Skeletal muscle tissue (tissue), 4 donors: ENCODE data around the gene JMJD7. TPM values are rescaled to one million over a fixed set of nuclear protein-coding genes. Genes with fewer than 3 reads are reported as not detected.

ENCODE experiments used
- H3K27ac ChIP-seq: one replicate; pipeline ENCODE4 v1.7.0; 2013; ENCODE audit warnings: mild to moderate bottlenecking, low read depth, low read length, inconsistent platforms
- H3K27me3 ChIP-seq, 3 donors: one replicate each; pipeline ENCODE4 v1.7.0; 2013; ENCODE audit warnings: low read length in 3 of 3; ENCODE audit not compliant: control insufficient read depth in 3 of 3, insufficient read depth in 3 of 3
- H3K36me3 ChIP-seq, 3 donors: one replicate each; pipeline ENCODE4 v1.7.0; 2013; ENCODE audit warnings: low read length in 3 of 3; ENCODE audit not compliant: control insufficient read depth in 3 of 3, insufficient read depth in 3 of 3
- H3K4me1 ChIP-seq, 3 donors: one replicate each; pipeline ENCODE4 v1.7.0; 2013; ENCODE audit warnings: low read length in 3 of 3, mild to moderate bottlenecking in 3 of 3; ENCODE audit not compliant: control insufficient read depth in 3 of 3, insufficient read depth in 3 of 3
- H3K4me3 ChIP-seq, 3 donors: one replicate each; pipeline ENCODE4 v1.7.0; 2013; ENCODE audit warnings: low read length in 3 of 3
- H3K9ac ChIP-seq, 3 donors: one replicate each; pipeline ENCODE4 v1.7.0; 2013; ENCODE audit warnings: low read length in 3 of 3, mild to moderate bottlenecking in 3 of 3, moderate library complexity in 2 of 3, low read depth in 1 of 3
- H3K9me3 ChIP-seq, 3 donors: one replicate each; pipeline ENCODE4 v1.7.0; 2013; ENCODE audit warnings: low read length in 3 of 3; ENCODE audit not compliant: control insufficient read depth in 3 of 3
- total RNA-seq: library from RNA; depleted of rRNA; stranded (reverse); fragments of >200 nt; gene quantifications from one replicate; pipeline ENCODE4 v1.2.3, GENCODE V29; 2014
- donor health status: Osteomylitis.

The JMJD7 gene
- total RNA-seq, 1 donor from 2014 or later = 1.0 TPM

DNA sequence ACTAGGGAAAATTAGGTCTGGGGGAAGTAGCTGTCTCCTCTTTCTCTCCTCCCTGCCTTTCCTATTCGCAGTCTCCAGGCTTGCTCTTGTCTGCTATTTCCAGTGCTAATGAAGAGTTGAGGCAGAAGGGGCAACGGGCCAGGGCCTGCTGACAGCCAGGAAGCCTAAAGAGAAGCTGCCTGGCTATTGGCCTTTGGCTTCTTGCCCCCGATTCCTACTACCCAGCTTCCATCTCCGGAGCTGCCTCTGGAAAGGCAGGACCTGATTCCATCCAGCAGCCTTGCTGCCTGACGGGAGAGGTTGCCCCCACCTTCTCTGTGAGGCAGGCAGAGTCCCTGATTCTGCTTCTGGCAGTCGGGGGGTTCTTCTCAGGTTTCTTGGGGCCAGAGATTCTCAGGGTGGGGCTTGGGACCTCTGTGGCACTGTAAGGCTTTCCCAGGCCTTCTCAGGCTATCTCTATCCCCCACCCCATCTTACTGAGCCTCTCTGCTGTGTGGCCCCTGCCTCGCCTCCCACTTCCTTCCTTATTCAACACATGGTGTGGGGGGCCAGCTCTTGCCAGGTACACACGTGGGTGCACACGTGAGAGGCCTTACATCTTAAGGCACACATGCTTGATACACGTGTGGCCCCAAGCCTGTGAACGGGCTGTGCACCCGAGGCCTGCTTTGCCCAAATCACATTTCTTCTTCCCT, 18.2 kb upstream of the JMJD7 start:
- Histone ChIP-seq H3K9ac (peak overlapping the region in 1 of 3 donors; percentile 3), H3K36me3 (peaks cover 13 to 23% (median 20%) of the 10 kb centered on the region in 3 donors), H3K4me1 (peaks cover 0 to 12% (median 2%) of the 10 kb centered on the region in 3 donors), H3K9me3 (no peaks in the 10 kb centered on the region), H3K27me3 (no peaks in the 10 kb centered on the region), H3K4me3 (no peak overlapping the region), H3K27ac (no peak overlapping the region)

DNA sequence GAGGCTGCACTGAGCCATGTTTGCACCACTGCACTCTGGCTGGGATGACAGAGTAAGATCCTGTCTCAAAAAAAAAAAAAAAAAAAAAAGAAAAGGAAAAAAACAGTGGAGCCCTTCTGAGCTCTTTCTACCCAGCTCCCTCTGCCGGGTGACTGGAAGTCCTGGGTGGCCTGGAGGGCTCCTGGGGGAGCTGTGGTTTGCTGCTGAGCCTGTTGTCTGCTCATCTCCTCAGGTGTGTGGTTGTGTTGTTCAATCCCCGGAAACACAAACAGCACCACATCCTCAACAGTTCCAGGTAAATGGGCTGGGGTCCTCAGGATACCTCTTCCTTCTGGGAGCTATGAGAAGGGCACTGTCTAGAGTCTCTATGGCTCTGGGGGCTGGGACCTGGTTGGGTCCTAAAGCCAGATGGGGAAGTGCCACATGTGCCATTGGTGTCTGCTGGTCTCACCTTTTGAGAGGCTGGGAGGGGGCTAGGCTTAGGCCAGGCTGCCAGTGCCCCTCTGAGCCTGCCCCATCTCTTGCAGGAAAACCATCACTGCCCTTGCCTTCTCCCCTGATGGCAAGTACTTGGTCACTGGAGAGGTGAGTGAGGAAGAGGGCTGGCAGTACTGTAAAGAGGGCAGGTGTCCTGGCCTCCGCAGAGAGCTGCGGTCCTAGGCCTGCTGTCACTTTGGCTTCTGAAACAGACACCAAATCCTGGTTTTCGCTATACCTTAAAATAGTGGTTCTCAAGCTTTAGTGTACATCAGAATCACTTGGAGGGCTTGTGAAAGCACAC, 17.1 kb upstream of the JMJD7 start:
- no peak overlapping the region for H3K4me3 ChIP-seq
- H3K27me3 ChIP-seq = no peaks in the 10 kb centered on the region
- H3K9ac ChIP-seq = peak overlapping the region in 1 of 3 donors; percentile 25
- H3K27ac ChIP-seq = no peak overlapping the region
- H3K4me1 ChIP-seq = peaks cover 0 to 6% (median 2%) of the 10 kb centered on the region in 3 donors
- H3K36me3 ChIP-seq = peaks cover 19 to 31% (median 29%) of the 10 kb centered on the region in 3 donors
- H3K9me3 ChIP-seq = no peaks in the 10 kb centered on the region

DNA sequence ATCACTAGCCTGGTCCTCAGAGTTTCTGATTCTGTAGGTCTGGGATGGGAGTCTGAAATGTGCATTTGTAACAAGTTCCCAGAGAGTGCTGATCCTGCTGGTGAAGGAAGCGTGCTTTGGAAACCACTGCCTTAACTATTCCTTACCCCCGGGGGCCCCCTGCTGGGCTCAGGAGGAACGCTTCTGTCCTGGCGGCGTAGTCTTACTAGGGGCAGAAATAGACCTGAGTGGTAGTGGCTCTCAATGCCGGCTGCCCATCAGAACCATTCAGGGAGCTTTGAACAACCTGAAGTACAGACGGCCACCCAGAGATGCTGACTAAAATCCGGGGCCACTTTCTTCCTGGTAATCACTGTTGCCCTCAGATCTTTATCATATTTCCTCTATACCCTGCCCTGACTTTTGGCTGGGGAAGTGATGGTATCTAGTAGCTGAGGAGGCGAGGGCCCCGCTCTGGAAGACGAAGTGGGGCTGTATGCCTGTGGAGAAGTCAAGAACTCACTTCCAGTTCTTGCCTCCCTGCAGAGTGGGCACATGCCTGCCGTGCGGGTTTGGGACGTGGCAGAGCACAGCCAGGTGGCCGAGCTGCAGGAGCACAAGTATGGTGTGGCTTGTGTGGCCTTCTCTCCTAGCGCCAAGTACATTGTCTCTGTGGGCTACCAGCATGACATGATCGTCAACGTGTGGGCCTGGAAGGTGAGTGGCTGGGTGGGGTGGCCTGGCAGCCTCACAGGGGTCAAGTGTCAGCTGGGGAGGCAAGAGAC, 16.3 kb upstream of the JMJD7 start:
- Histone ChIP-seq H3K27ac (no peak overlapping the region), H3K36me3 (peaks cover 22 to 37% (median 31%) of the 10 kb centered on the region in 3 donors), H3K9ac (no peak overlapping the region), H3K4me3 (no peak overlapping the region), H3K27me3 (no peaks in the 10 kb centered on the region), H3K9me3 (no peaks in the 10 kb centered on the region), H3K4me1 (peaks cover 0 to 6% (median 2%) of the 10 kb centered on the region in 3 donors)

DNA sequence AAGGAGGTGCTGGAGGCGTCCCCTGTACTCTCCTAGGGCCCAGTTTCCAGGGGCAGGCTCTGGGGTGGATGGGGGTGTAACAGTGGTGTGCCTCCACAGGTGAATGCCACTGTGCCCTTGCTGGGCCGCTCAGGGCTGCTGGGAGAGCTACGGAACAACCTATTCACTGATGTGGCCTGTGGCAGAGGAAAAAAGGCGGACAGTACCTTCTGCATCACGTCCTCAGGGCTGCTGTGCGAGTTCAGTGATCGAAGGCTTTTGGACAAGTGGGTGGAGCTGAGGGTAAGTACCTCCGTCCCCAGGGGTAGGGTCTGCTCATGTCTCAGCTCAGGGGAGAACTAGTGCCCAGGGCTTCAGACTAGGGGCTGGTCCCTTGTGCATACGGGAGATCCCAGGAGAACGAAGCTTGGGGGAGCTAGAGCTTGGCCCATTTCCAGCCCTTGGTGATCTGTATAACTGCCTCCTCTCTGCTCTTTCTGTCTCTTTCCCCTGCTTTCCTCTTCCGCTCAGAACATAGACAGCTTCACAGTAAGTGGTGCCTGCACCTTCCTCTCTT, 15.0 kb upstream of the JMJD7 start:
- Histone ChIP-seq H3K4me1 (peaks cover 0 to 6% (median 2%) of the 10 kb centered on the region in 3 donors), H3K4me3 (no peak overlapping the region), H3K27me3 (no peaks in the 10 kb centered on the region), H3K36me3 (peaks cover 35 to 49% (median 43%) of the 10 kb centered on the region in 3 donors), H3K9me3 (no peaks in the 10 kb centered on the region), H3K27ac (no peak overlapping the region), H3K9ac (no peak overlapping the region)

DNA sequence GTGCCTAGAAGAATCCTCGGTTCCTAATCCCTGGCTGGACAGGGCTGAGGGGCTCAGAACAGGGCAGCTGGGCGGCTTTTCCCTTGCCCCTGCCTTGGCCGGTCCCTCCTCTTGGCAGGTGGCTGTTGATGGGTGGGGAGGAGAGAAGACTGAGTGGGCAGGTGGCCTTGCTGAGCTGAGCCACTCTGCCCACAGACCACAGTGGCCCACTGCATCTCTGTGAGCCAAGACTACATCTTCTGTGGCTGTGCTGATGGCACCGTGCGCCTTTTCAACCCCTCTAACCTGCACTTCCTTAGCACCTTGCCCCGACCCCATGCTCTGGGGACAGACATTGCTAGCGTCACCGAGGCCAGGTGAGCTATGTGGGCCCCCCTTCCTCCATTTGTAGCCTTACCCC, 14.5 kb upstream of the JMJD7 start:
- peaks cover 40 to 55% (median 48%) of the 10 kb centered on the region in 3 donors for H3K36me3 ChIP-seq
- no peaks in the 10 kb centered on the region for H3K9me3 ChIP-seq
- H3K27me3 ChIP-seq = no peaks in the 10 kb centered on the region
- H3K4me3 ChIP-seq = no peak overlapping the region
- no peak overlapping the region for H3K27ac ChIP-seq
- H3K4me1 ChIP-seq = peaks cover 0 to 6% (median 2%) of the 10 kb centered on the region in 3 donors
- no peak overlapping the region for H3K9ac ChIP-seq

DNA sequence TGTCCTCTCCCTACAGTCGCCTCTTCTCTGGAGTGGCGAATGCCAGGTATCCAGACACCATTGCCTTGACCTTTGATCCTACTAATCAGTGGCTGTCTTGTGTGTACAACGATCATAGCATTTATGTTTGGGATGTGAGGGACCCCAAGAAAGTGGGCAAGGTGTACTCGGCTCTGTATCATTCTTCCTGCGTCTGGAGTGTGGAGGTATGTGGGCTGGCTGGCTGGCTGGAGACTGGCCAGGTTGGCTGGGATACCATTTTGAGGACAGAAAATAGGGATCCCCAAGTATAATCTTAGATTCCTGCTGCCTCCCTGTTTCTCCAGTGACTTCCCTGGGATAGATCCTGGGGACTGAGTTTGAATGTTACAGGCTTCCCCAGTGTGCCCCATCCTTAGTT, 13.4 kb upstream of the JMJD7 start:
- H3K9ac ChIP-seq = no peak overlapping the region
- H3K27me3 ChIP-seq = no peaks in the 10 kb centered on the region
- no peaks in the 10 kb centered on the region for H3K9me3 ChIP-seq
- peaks cover 49 to 64% (median 57%) of the 10 kb centered on the region in 3 donors for H3K36me3 ChIP-seq
- no peak overlapping the region for H3K27ac ChIP-seq
- peaks cover 0 to 6% (median 2%) of the 10 kb centered on the region in 3 donors for H3K4me1 ChIP-seq
- H3K4me3 ChIP-seq = no peak overlapping the region

DNA sequence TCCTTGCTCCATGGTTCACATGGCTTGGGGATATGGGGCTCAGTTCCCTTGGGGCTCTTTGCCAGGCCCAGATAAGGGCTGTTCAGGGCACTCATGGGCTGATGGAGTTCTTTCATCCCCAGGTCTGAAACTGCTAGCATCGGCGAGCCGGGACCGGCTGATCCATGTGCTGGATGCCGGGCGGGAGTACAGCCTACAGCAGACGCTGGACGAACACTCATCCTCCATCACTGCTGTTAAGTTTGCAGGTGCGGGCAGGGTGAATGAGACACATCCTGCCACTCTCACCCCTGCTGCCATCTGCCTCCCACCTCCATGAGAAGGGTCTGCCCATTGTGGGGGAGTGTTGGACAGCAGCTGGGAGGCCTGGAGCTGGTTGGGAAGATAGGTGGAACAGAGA, 11.1 kb upstream of the JMJD7 start:
- Histone ChIP-seq H3K9ac (no peak overlapping the region), H3K27me3 (no peaks in the 10 kb centered on the region), H3K4me3 (no peak overlapping the region), H3K36me3 (peaks cover 60 to 82% (median 66%) of the 10 kb centered on the region in 3 donors), H3K4me1 (peaks cover 0 to 6% (median 5%) of the 10 kb centered on the region in 3 donors), H3K9me3 (no peaks in the 10 kb centered on the region), H3K27ac (no peak overlapping the region)

DNA sequence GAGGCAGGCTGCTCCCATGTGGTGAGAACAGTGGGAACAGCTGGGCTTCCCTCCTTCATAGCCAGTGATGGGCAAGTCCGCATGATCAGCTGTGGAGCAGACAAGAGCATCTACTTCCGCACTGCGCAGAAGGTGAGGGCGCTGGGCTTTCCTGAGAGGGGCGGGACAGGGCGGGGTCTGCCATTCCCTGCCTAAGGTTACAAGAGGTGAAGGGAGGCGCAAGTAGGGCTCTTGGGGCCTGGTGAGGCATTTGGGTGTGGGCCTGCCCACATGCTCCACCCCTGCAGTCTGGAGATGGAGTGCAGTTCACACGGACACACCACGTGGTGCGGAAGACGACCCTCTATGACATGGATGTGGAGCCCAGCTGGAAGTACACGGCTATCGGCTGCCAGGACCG, 10.6 kb upstream of the JMJD7 start:
- Histone ChIP-seq H3K36me3 (peaks cover 61 to 84% (median 67%) of the 10 kb centered on the region in 3 donors), H3K27me3 (no peaks in the 10 kb centered on the region)

DNA sequence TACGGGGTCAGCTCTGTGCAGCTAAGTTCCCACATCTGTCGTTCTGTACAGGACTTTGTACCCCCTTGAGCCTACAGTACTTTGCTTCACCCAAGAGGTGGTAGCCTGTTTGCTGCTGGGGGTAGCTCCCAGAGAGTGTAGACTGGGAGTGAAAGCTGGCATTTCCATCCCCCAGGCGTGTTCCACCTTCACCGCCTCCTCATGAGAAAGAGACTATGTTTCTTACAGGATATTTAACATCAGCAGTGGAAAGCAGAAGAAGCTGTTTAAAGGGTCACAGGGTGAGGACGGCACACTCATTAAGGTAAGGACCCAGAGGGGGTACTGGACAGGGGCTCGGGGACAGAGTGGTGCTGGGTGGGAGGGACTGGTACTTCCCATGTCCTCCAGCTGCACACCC, 10.1 kb upstream of the JMJD7 start:
- Histone ChIP-seq H3K36me3 (peaks cover 61 to 84% (median 67%) of the 10 kb centered on the region in 3 donors), H3K27ac (no peak overlapping the region), H3K9me3 (no peaks in the 10 kb centered on the region), H3K4me1 (peaks cover 0 to 6% (median 5%) of the 10 kb centered on the region in 3 donors), H3K4me3 (no peak overlapping the region), H3K9ac (no peak overlapping the region), H3K27me3 (no peaks in the 10 kb centered on the region)

More for the DNA sequence above, 10.6 kb upstream of the JMJD7 start:
- H3K9ac ChIP-seq = no peak overlapping the region
- no peak overlapping the region for H3K4me3 ChIP-seq
- no peaks in the 10 kb centered on the region for H3K9me3 ChIP-seq
- no peak overlapping the region for H3K27ac ChIP-seq
- peaks cover 0 to 6% (median 5%) of the 10 kb centered on the region in 3 donors for H3K4me1 ChIP-seq
